ENCODE results near the gene LCN12. TPM values are rescaled to one million over a fixed set of nuclear protein-coding genes. Genes with fewer than 3 reads are reported as not detected.

Gene LCN12
- total and polyA plus RNA-seq, 3 donors from 2014 or later, result 11.5 to 27.8 (median 27.1) TPM

GRCh38 chr9:136921307-136921706 lies 30.8 kb upstream of the LCN12 start:
- Histone ChIP-seq H3K27ac (no peak overlapping the region), H3K27me3 (no peaks in the 10 kb centered on the region), H3K4me1 (peaks cover 15% of the 10 kb centered on the region), H3K4me3 (no peak overlapping the region), H3K9me3 (no peaks in the 10 kb centered on the region), H3K36me3 (ENCODE audit: low read depth, missing control alignments) (no peaks in the 10 kb centered on the region)
- 60 to 80% methylated on average over 1 to 11 of the region's 11 CpGs for WGBS, 2 donors
- intact Hi-C loops (cut with DNase I; ENCODE audit: low total_unique reads), result no loop called here
- TF ChIP-seq CTCF (IDR thresholded peaks at IDR 0.05) (no peak), POLR2A (IDR thresholded peaks at IDR 0.05) (no peak)
- DNase-seq, result no peak

DNA sequence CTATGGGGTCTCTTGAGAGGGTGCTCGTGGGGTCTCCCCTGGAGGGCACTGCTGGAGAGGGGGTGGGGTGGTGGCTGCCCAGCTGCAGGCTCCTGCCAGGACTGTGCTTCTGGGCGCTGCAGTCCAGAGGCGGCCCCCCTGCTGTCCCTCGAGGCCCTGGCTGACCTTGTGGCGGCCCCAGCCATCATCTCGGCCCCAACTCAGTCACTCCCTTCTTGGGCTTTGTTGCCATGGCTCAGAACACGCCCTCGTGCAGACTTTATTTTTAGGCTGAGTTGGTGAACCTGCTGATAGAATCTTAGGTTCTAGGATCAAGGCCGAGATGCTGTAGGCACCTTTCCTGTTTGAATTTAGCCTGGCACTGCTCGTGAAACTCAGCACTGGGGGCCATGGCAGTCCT lies 30.4 kb upstream of the LCN12 start:
- Histone ChIP-seq H3K27ac (no peak overlapping the region), H3K27me3 (no peaks in the 10 kb centered on the region), H3K9me3 (no peaks in the 10 kb centered on the region), H3K36me3 (ENCODE audit: low read depth, missing control alignments) (no peaks in the 10 kb centered on the region), H3K4me3 (no peak overlapping the region), H3K4me1 (peaks cover 15% of the 10 kb centered on the region)
- DNase-seq, result peak; percentile 44
- intact Hi-C loops (cut with DNase I; ENCODE audit: low total_unique reads), result no loop called here
- no peak for TF ChIP-seq POLR2A (IDR thresholded peaks at IDR 0.05)
- WGBS, 2 donors, result 56 to 61% methylated on average over 10 of the region's 10 CpGs

DNA sequence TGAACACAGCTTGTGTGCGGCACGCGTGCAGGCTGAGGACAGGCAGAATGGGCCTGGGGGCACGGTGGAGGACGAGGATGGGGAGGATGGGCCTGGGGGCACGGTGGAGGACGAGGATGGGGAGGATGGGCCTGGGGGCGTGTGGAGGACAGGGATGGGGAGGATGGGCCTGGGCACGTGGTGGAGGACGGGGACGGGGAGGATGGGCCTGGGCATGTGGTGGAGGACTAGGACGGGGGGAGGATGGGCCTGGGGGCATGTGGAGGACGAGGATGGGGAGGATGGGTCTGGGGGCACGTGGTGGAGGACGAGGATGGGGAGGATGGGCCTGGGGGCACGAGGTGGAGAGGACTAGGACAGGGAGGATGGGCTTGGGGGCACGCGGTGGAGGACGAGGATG lies 29.5 kb upstream of the LCN12 start:
- TF ChIP-seq POLR2A (IDR thresholded peaks at IDR 0.05) (no peak), CTCF (IDR thresholded peaks at IDR 0.05) (no peak)
- no peak overlapping the region for H3K27ac ChIP-seq
- DNase-seq, result no peak
- H3K27me3 ChIP-seq, result no peaks in the 10 kb centered on the region
- H3K4me3 ChIP-seq, result no peak overlapping the region
- peaks cover 15% of the 10 kb centered on the region for H3K4me1 ChIP-seq
- intact Hi-C loops (cut with DNase I; ENCODE audit: low total_unique reads), result no loop called here
- no peaks in the 10 kb centered on the region for H3K36me3 ChIP-seq (ENCODE audit: low read depth, missing control alignments)
- no peaks in the 10 kb centered on the region for H3K9me3 ChIP-seq
- WGBS, 2 donors, result 89 to 93% methylated on average over 17 to 19 of the region's 19 CpGs

DNA sequence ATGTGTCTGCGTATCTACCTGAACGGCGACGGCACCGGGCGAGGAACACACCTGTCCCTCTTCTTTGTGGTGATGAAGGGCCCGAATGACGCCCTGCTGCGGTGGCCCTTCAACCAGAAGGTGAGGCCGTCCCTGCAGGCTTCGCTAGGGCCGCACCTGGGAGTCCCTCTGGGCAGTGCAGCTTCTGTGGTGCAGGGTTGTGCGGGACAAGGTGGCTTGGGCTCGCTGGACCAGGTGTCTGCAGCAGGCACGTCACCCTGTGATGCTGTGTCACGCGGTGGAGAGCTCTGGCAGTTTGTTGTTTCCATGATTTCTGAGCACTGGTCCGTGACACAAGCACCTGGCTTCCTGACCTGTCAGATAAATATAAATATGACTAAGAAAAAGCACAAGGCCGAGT lies 28.2 kb upstream of the LCN12 start:
- 94 to 95% methylated on average over 5 to 19 of the region's 19 CpGs for WGBS, 2 donors
- Histone ChIP-seq H3K9me3 (no peaks in the 10 kb centered on the region), H3K36me3 (ENCODE audit: low read depth, missing control alignments) (no peaks in the 10 kb centered on the region), H3K27me3 (no peaks in the 10 kb centered on the region), H3K27ac (no peak overlapping the region), H3K4me1 (peaks cover 15% of the 10 kb centered on the region), H3K4me3 (no peak overlapping the region)
- no peak for TF ChIP-seq POLR2A (IDR thresholded peaks at IDR 0.05)
- no peak for TF ChIP-seq CTCF (IDR thresholded peaks at IDR 0.05)
- DNase-seq, result no peak
- intact Hi-C loops (cut with DNase I; ENCODE audit: low total_unique reads), result no loop called here

GRCh38 chr9:136925414-136926153 lies 26.5 kb upstream of the LCN12 start:
- H3K27ac ChIP-seq, result no peak overlapping the region
- H3K4me1 ChIP-seq, result peaks cover 15% of the 10 kb centered on the region
- H3K4me3 ChIP-seq, result no peak overlapping the region
- intact Hi-C loops (cut with DNase I; ENCODE audit: low total_unique reads), result no loop called here
- DNase-seq, result no peak
- WGBS, 2 donors, result 87 to 88% methylated on average over 13 to 33 of the region's 33 CpGs
- H3K36me3 ChIP-seq (ENCODE audit: low read depth, missing control alignments), result no peaks in the 10 kb centered on the region
- no peaks in the 10 kb centered on the region for H3K9me3 ChIP-seq
- no peaks in the 10 kb centered on the region for H3K27me3 ChIP-seq
- TF ChIP-seq POLR2A (IDR thresholded peaks at IDR 0.05) (no peak), CTCF (IDR thresholded peaks at IDR 0.05) (no peak)
